ENCODE measurements around the gene USH1G.

Gene USH1G

GRCh38 chr17:74941128-74941725 lies 18.2 kb upstream of the USH1G start:
- Histone ChIP-seq H3K4me2 (ENCODE audit: low read depth, low read length) (no peak overlapping the region), H3K9me2 (replicated peaks; ENCODE audit: insufficient read depth, low read length) (no peaks in the 10 kb centered on the region), H3K27ac (ENCODE audit: low read length) (no peak overlapping the region), H3K27me3 (replicated peaks; ENCODE audit: insufficient read depth, low read length) (peaks cover 84% of the 10 kb centered on the region), H3K9ac (ENCODE audit: low read length) (no peak overlapping the region), H3F3A (ENCODE audit: insufficient read depth, low read length) (no peaks in the 10 kb centered on the region), H4K20me1 (ENCODE audit: insufficient read depth, low read length) (no peaks in the 10 kb centered on the region), H3K36me3 (replicated peaks; ENCODE audit: insufficient read depth, low read length) (no peaks in the 10 kb centered on the region), H3K9me3 (replicated peaks; ENCODE audit: insufficient read depth, low read length) (no peaks in the 10 kb centered on the region), H3K4me3 (ENCODE audit: low read length) (no peak overlapping the region), H3K4me1 (ENCODE audit: low read length) (peaks cover 7% of the 10 kb centered on the region; the same call in 1 of the 2 replicates), H3K79me2 (ENCODE audit: low read length) (no peaks in the 10 kb centered on the region), H2AFZ (ENCODE audit: low read length) (no peak overlapping the region)
- TF ChIP-seq EZH2phosphoT487 (IDR thresholded peaks at IDR 0.05; ENCODE audit: low read length), result no peak
- TF ChIP-seq EZH2 (optimal IDR thresholded peaks at IDR 0.05; ENCODE audit: low read depth, low read length), result no peak
- no peak for TF ChIP-seq CTCF (IDR thresholded peaks at IDR 0.05; ENCODE audit: low read length)
- no peak for DNase-seq

- Histone ChIP-seq H3K4me1 (ENCODE audit: low read length) (no peaks in the 10 kb centered on the region), H4K20me1 (ENCODE audit: insufficient read depth, low read length) (no peaks in the 10 kb centered on the region), H3K4me3 (ENCODE audit: low read length) (no peak overlapping the region), H3K27ac (ENCODE audit: low read length) (no peak overlapping the region), H3K4me2 (ENCODE audit: low read depth, low read length) (no peak overlapping the region), H3K9me2 (replicated peaks; ENCODE audit: insufficient read depth, low read length) (no peaks in the 10 kb centered on the region), H3K36me3 (replicated peaks; ENCODE audit: insufficient read depth, low read length) (no peaks in the 10 kb centered on the region), H3K79me2 (ENCODE audit: low read length) (no peaks in the 10 kb centered on the region), H3K27me3 (replicated peaks; ENCODE audit: insufficient read depth, low read length) (peaks cover 90% of the 10 kb centered on the region), H3F3A (ENCODE audit: insufficient read depth, low read length) (no peaks in the 10 kb centered on the region), H3K9me3 (replicated peaks; ENCODE audit: insufficient read depth, low read length) (no peaks in the 10 kb centered on the region), H3K9ac (ENCODE audit: low read length) (no peak overlapping the region), H2AFZ (ENCODE audit: low read length) (no peak overlapping the region)
- no peak for TF ChIP-seq EZH2 (optimal IDR thresholded peaks at IDR 0.05; ENCODE audit: low read depth, low read length)
- TF ChIP-seq EZH2phosphoT487 (IDR thresholded peaks at IDR 0.05; ENCODE audit: low read length), result no peak
- no peak for TF ChIP-seq CTCF (IDR thresholded peaks at IDR 0.05; ENCODE audit: low read length)
- no peak for DNase-seq
These were observed 16.5 kb upstream of the USH1G start for GRCh38 chr17:74939534-74939933.

GRCh38 chr17:74938194-74938950 lies 15.3 kb upstream of the USH1G start:
- peaks cover 91% of the 10 kb centered on the region for H3K27me3 ChIP-seq (replicated peaks; ENCODE audit: insufficient read depth, low read length)
- H3K36me3 ChIP-seq (replicated peaks; ENCODE audit: insufficient read depth, low read length), result no peaks in the 10 kb centered on the region
- TF ChIP-seq CTCF (IDR thresholded peaks at IDR 0.05; ENCODE audit: low read length) (no peak), EZH2 (optimal IDR thresholded peaks at IDR 0.05; ENCODE audit: low read depth, low read length) (no peak), EZH2phosphoT487 (IDR thresholded peaks at IDR 0.05; ENCODE audit: low read length) (no peak)
- H3K4me2 ChIP-seq (ENCODE audit: low read depth, low read length), result no peak overlapping the region
- H3K4me3 ChIP-seq (ENCODE audit: low read length), result no peak overlapping the region
- DNase-seq, result no peak
- no peak overlapping the region for H2AFZ ChIP-seq (ENCODE audit: low read length)
- H3K27ac ChIP-seq (ENCODE audit: low read length), result no peak overlapping the region
- H4K20me1 ChIP-seq (ENCODE audit: insufficient read depth, low read length), result no peaks in the 10 kb centered on the region
- H3K9ac ChIP-seq (ENCODE audit: low read length), result no peak overlapping the region
- H3K4me1 ChIP-seq (ENCODE audit: low read length), result no peaks in the 10 kb centered on the region
- H3K9me2 ChIP-seq (replicated peaks; ENCODE audit: insufficient read depth, low read length), result no peaks in the 10 kb centered on the region
- H3K9me3 ChIP-seq (replicated peaks; ENCODE audit: insufficient read depth, low read length), result no peaks in the 10 kb centered on the region
- H3F3A ChIP-seq (ENCODE audit: insufficient read depth, low read length), result no peaks in the 10 kb centered on the region
- H3K79me2 ChIP-seq (ENCODE audit: low read length), result no peaks in the 10 kb centered on the region

All from MM.1S (cell line).